ENCODE measurements around the gene CAPRIN1.

The CAPRIN1 gene

GRCh38 chr11:34146866-34147265 is 95.3 kb downstream of the CAPRIN1 start:
- TF ChIP-seq, protein P1, sequence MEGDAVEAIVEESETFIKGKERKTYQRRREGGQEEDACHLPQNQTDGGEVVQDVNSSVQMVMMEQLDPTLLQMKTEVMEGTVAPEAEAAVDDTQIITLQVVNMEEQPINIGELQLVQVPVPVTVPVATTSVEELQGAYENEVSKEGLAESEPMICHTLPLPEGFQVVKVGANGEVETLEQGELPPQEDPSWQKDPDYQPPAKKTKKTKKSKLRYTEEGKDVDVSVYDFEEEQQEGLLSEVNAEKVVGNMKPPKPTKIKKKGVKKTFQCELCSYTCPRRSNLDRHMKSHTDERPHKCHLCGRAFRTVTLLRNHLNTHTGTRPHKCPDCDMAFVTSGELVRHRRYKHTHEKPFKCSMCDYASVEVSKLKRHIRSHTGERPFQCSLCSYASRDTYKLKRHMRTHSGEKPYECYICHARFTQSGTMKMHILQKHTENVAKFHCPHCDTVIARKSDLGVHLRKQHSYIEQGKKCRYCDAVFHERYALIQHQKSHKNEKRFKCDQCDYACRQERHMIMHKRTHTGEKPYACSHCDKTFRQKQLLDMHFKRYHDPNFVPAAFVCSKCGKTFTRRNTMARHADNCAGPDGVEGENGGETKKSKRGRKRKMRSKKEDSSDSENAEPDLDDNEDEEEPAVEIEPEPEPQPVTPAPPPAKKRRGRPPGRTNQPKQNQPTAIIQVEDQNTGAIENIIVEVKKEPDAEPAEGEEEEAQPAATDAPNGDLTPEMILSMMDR (IDR thresholded peaks at IDR 0.05; ENCODE audit: extremely low read depth, insufficient read depth, missing control alignments): no peak
- DNase-seq (ENCODE audit: low spot score): no peak
- in situ Hi-C loops (cut with MboI; ENCODE audit: low pct_unique_long_range_greater_than_20kb, low sequenced_read_pairs, unreplicated experiment): no loop called here

GRCh38 chr11:34147581-34147980 is 96.0 kb downstream of the CAPRIN1 start:
- in situ Hi-C loops (cut with MboI; ENCODE audit: low pct_unique_long_range_greater_than_20kb, low sequenced_read_pairs, unreplicated experiment): no loop called here
- TF ChIP-seq, protein P1 (IDR thresholded peaks at IDR 0.05; ENCODE audit: extremely low read depth, insufficient read depth, missing control alignments): no peak
- no peak for DNase-seq (ENCODE audit: low spot score)

GRCh38 chr11:34148504-34149165 is 97.1 kb downstream of the CAPRIN1 start:
- in situ Hi-C loops (cut with MboI; ENCODE audit: low pct_unique_long_range_greater_than_20kb, low sequenced_read_pairs, unreplicated experiment): no loop called here

DNA sequence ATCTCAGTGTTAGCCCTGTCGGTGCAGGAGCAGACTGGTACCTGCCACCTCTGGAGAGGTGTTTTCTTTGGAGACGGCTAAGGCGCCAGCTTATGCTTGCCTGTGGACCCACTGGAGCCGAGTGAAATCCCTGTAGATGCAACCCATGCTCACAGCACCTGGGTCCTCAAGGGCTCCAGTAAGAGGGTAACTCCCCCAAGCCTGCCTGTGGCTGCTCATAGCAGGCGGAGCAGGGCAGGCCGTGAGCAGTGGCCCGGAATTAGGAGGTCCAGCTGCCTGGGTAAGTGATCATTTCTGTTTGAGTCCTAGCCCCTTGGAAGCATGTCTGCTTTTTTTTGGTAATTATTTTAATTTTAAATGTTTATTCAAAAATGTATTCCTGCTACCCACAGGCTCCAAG is 97.7 kb downstream of the CAPRIN1 start:
- TF ChIP-seq, protein P1 (IDR thresholded peaks at IDR 0.05; ENCODE audit: extremely low read depth, insufficient read depth, missing control alignments): no peak
- DNase-seq (ENCODE audit: low spot score): no peak
- in situ Hi-C loops (cut with MboI; ENCODE audit: low pct_unique_long_range_greater_than_20kb, low sequenced_read_pairs, unreplicated experiment): no loop called here

More at GRCh38 chr11:34148504-34149165, 97.1 kb downstream of the CAPRIN1 start:
- TF ChIP-seq, protein P1 (IDR thresholded peaks at IDR 0.05; ENCODE audit: extremely low read depth, insufficient read depth, missing control alignments): no peak
- no peak for DNase-seq (ENCODE audit: low spot score)

GRCh38 chr11:34149786-34150185 is 98.3 kb downstream of the CAPRIN1 start:
- TF ChIP-seq, protein P1 (IDR thresholded peaks at IDR 0.05; ENCODE audit: extremely low read depth, insufficient read depth, missing control alignments): peak; percentile 43
- in situ Hi-C loops (cut with MboI; ENCODE audit: low pct_unique_long_range_greater_than_20kb, low sequenced_read_pairs, unreplicated experiment): no loop called here
- no peak for DNase-seq (ENCODE audit: low spot score)

DNA sequence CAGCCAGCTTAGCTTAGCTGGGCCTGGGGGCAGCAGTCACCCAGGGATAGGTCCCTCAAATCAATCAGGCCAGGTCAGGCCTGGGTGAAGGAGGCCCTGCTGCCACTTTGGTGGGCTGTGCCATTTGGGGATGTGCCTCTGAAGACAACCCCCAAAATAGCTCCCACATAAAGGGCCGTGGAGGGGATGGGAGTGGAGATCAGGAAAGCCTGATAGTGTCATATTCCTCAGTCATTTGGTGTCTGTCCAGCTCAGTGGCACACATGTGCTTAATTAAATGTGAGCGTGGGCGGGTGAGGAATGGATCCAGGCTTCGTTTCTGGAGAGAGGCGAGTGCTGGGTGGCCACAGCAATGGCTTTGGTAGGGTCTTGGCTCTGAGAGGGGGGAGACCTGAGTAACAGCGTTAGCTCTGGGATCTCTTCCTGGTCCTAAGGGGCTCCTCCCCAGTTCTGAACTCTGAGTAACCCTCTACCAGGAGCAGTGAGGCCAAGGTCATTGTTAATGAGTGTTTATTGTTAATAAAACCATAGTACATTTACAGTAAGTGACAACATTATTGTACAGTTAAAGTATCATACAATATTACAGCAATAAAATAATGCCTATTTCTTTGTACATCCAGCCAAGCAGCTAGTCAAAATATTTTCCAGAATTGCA is 99.1 kb downstream of the CAPRIN1 start:
- TF ChIP-seq, protein P1 (IDR thresholded peaks at IDR 0.05; ENCODE audit: extremely low read depth, insufficient read depth, missing control alignments): no peak
- DNase-seq (ENCODE audit: low spot score): no peak
- in situ Hi-C loops (cut with MboI; ENCODE audit: low pct_unique_long_range_greater_than_20kb, low sequenced_read_pairs, unreplicated experiment): no loop called here

Measured in GM13977 (cell line).